Stimulated activated CD4-positive, alpha-beta T cell treated with anti-CD3 and anti-CD28 coated beads, TNF-alpha, amount 100 ng/mL, for 48 hours (primary cell): ENCODE results near the gene IQGAP3.

Source experiments
- DNase-seq, 3 donors: peaks; one replicate each; pipeline ENCODE4 v3.0.0-alpha.2; 2020; ENCODE audit warnings: low read depth in 3 of 3

IQGAP3 gene

GRCh38 chr1:156496211-156496761 lies 76.1 kb downstream of the IQGAP3 start:
- DNase-seq: no peak

GRCh38 chr1:156495401-156496140 lies 76.8 kb downstream of the IQGAP3 start:
- DNase-seq: no peak

GRCh38 chr1:156494309-156494895 lies 78.0 kb downstream of the IQGAP3 start:
- DNase-seq: no peak

- no peak for DNase-seq
Observed at GRCh38 chr1:156493742-156494141, 78.6 kb downstream of the IQGAP3 start.

- no peak for DNase-seq
Observed at GRCh38 chr1:156493154-156493631, 79.2 kb downstream of the IQGAP3 start.

GRCh38 chr1:156492591-156493080 lies 79.7 kb downstream of the IQGAP3 start:
- no peak for DNase-seq

GRCh38 chr1:156492013-156492590 lies 80.3 kb downstream of the IQGAP3 start:
- no peak for DNase-seq

GRCh38 chr1:156491151-156491949 lies 81.0 kb downstream of the IQGAP3 start:
- no peak for DNase-seq

- DNase-seq: no peak
Observed at GRCh38 chr1:156490401-156491032, 81.8 kb downstream of the IQGAP3 start.

GRCh38 chr1:156489935-156490293 lies 82.5 kb downstream of the IQGAP3 start:
- no peak for DNase-seq

GRCh38 chr1:156489166-156489934 lies 83.0 kb downstream of the IQGAP3 start:
- DNase-seq: no peak

GRCh38 chr1:156488566-156489165 lies 83.7 kb downstream of the IQGAP3 start:
- DNase-seq: no peak

- no peak for DNase-seq
Observed at GRCh38 chr1:156487862-156488261, 84.5 kb downstream of the IQGAP3 start.

GRCh38 chr1:156486421-156487344 lies 85.7 kb downstream of the IQGAP3 start:
- no peak for DNase-seq

- DNase-seq: no peak
Observed at GRCh38 chr1:156485984-156486383, 86.4 kb downstream of the IQGAP3 start.

- no peak for DNase-seq
Observed at GRCh38 chr1:156484480-156485058, 87.8 kb downstream of the IQGAP3 start.

- no peak for DNase-seq
Observed at GRCh38 chr1:156483397-156483796, 89.0 kb downstream of the IQGAP3 start.

GRCh38 chr1:156482276-156482675 lies 90.1 kb downstream of the IQGAP3 start:
- DNase-seq: no peak

GRCh38 chr1:156481527-156481926 lies 90.8 kb downstream of the IQGAP3 start:
- DNase-seq: no peak
